ENCODE results near the gene OR51F2.
"Not testable (repeated sequence)": the region's sequence is repeated elsewhere in the genome, so short reads cannot be mapped to it uniquely, and the experiment has no call there.

The OR51F2 gene

DNA sequence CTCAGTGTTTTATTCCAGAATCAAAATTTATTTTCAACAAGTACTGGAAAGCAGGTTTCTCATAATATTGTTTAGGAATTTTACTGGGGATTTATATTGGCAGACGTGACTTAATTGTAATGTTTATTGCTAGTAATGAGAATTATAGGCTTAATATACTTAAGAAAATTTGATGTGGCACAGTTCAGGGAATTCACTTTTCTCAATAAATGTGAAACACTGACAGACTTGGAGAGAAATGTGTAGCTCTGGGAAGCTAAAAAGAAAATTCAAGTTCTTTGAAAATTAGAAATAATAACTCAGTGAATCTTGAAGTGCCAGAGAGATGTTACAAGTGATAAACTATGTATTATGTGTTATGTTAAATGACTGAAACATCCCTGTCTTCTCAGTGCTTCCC, at the start of gene OR51F2:
Gene OR51F2, plus strand, starts transcription at position 301 of the 400 bp plus-strand sequence. CDS start 101 bp downstream, outside the sequence.
- no peak for DNase-seq (ENCODE audit: low read depth)

DNA sequence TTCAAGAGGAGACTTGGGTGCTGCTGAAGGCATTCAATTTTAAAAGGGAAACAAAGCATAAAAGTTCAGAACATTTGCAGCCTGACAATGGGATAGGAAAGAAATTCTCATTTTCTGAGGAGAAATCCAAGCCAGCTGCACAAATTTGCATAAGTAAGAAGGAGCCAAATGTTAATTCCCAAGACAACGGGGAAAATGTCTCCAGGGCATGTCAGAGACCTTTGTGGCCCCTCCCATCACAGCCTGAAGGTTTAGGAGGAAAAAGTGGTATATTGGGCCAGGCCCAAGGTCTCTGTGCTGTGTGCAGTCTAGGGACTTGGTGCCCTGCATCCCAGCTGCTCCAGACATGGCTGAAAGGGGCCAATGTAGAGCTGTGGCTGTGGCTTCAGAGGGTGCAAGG, 38.7 kb upstream of the OR51F2 start:
- DNase-seq (ENCODE audit: low read depth): no peak

DNA sequence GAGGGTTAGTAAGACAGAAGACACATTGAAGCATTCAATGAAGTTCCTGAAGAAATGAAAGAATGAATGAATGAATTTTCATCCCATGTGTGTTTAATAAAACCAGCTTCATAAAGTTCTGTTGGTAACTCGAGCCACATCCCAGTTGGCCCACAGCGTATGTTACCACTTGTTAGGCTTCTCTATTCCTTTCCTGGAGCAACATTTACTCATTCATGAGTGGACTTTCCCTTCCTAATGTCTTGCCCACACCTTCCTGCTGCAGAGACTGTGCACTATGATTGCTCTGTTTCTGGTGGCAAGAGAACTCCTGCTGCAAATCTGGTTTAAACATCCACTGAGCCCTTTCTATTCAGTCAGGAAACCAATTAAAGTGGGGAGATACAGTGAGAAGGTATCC, 23.9 kb upstream of the OR51F2 start:
- no peak for DNase-seq (ENCODE audit: low read depth)

DNA sequence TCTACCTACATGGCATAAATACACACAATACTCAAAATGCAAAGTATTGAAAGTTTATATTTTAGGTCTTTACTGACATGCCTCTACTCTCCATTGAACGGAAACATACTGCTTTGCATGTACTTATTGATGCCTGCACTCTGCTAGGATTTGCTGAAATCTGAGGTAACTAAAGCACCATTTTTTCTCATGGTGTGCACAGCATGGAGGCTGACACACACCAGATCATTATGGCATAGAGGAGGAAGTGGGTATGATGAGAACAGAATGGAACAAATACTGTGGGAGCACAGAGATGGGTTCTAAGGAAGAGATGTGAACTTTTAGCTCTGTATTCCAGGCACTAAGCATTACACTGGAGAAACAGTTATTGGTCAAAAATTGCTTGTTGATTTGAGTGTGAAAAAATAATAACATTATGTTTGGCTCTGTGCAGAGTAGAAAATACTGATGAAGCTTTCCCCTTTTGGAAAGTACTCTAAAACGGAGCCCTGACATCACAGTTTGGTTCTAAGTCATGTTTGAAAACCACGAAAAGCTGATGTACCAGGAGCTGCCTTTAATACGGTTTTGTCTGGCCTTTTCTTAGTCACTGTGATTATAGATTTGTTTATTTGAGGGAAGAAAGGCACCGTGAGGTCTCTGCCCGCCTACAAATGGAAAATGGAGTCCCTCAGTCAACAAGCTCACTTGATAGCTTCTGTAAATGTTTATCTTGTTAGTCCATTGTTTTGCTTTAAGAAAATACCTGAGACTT, 22.5 kb upstream of the OR51F2 start:
- DNase-seq (ENCODE audit: low read depth): no peak

GRCh38 chr11:4801316-4801715, 19.8 kb upstream of the OR51F2 start:
- not testable (repeated sequence) for DNase-seq (ENCODE audit: low read depth)

GRCh38 chr11:4804280-4804679, 16.8 kb upstream of the OR51F2 start, which contains the start of gene OR52R1:
TSS of gene OR52R1 (minus strand) at chr11:4804380. CDS start at chr11:4804380, 0 bp downstream.
- no peak for DNase-seq (ENCODE audit: low read depth)

GRCh38 chr11:4808476-4808875, 12.6 kb upstream of the OR51F2 start:
- DNase-seq (ENCODE audit: low read depth): no peak

- no peak for DNase-seq (ENCODE audit: low read depth)
Observed at GRCh38 chr11:4809246-4809645, 11.9 kb upstream of the OR51F2 start.

DNA sequence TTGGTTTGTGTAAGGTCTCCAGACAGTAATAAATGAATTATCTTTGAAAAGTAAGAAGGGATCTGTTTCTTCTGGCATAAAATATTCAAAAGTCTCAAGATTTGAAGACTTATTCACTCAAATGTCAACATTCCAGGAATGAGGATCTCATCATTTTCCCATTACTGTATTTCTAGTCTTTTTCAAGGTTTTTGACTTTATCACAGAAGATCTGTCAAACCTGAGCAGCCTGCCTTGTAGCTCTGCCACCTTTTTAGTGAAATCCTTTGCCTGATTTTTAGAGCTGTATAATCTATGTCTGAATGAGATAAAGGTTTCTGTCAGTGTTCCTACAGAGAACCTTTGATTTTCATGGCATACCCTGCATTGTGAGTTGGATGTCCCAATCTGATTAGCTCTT, 4.0 kb downstream of the OR51F2 start:
- DNase-seq (ENCODE audit: low read depth): no peak

GRCh38 chr11:4826425-4826824, 5.3 kb downstream of the OR51F2 start:
- DNase-seq (ENCODE audit: low read depth): no peak

DNA sequence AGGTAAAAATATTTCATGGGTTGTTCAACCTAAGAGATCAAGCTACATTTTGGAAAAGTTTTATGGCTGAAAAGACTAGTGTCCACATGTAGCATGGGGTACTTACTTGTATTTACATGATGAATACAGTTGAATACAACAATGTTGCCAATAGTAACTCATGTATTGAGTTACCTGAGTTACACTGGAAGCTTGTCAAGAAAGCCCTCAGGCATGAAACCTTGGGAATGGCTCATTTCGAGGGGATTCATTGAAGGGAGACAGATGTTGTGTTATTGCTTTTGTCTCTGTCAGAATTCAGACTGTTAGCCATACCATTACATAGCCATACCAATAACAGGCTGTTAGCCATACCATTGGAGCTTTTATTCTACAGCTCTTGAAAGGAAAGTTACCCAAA, 9.2 kb downstream of the OR51F2 start:
- DNase-seq (ENCODE audit: low read depth): no peak

GRCh38 chr11:4830909-4831308, 9.8 kb downstream of the OR51F2 start:
- DNase-seq (ENCODE audit: low read depth): no peak

DNA sequence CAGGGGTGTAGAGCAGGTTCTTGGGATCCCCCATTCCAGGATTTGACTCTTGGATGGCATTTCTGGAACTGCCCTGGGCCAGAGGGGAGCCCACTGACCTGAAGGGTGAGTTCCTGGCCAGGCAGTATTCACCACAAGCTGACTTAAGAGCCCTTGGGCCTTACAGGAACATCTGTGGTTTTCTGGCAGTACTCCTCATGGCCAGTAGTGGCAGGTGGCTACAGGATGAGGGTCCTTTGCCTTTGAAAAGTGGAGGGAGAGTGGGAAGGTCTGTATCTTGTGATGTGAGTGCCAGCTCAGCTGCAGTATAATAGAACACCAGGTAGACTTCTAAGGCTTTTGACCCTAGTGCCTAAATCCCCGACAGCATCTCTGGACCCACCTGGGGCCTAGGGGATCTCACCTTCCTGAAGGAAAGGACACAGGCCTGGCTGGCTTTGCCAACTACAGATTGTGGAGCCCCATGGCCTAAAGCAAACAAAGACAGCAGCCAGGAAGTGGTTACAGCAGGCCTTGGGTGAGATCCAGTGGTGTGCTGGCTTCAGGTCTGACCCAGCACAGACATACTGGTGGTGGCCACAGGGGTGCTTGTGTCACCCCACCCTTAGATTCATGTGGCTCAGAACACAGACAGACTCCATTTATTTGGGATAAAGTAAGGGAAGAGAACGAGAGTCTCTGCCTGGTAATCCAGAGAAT, 18.9 kb downstream of the OR51F2 start:
- no peak for DNase-seq (ENCODE audit: low read depth)

- no peak for DNase-seq (ENCODE audit: low read depth)
Observed at GRCh38 chr11:4848908-4849532, 27.9 kb downstream of the OR51F2 start, which contains the start of gene OR51S1. TSS of gene OR51S1 (minus strand) at chr11:4849208. CDS start at chr11:4849208, 0 bp downstream.

DNA sequence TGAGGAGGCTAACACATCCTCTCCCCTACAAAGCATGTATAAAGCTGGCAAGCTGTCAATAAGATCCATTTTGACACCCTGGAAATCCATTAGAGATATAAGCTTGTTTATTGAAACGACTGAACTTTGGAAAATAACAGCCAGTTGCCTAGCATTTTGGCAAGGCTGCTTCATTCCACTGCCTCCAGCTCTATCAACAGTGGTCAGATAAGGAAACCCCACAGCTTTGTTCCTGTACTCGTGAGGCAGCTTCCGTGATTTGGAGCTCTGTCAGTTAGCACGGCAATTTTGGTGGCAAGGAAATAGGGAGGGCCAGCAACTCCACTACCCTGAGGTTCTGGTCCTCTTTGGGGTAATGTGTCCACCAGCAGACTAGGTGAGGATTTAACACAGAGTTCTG, 29.9 kb downstream of the OR51F2 start:
- DNase-seq (ENCODE audit: low read depth): no peak

DNA sequence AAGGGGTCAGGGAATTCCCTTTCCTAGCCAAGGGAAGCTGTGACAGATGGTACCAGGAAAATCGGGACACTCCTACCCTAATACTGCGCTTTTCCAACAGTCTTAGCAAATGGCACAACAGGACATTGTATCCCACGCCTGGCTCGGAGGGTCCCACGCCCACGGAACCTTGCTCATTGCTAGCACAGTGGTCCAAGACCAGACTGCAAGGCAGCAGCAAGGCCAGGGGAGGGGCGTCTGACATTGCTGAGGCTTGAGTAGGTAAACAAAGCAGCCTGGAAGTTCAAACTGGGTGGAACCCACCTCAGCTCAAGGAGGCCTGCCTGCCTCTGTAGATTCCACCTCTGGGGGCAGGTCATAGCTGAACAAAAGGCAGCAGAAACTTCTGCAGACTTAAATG, 33.2 kb downstream of the OR51F2 start:
- DNase-seq (ENCODE audit: low read depth): not testable (repeated sequence)

GRCh38 chr11:4862447-4863236, 41.5 kb downstream of the OR51F2 start:
- DNase-seq (ENCODE audit: low read depth): no peak

- DNase-seq (ENCODE audit: low read depth): no peak
Observed at GRCh38 chr11:4863876-4864275, 42.8 kb downstream of the OR51F2 start.

DNA sequence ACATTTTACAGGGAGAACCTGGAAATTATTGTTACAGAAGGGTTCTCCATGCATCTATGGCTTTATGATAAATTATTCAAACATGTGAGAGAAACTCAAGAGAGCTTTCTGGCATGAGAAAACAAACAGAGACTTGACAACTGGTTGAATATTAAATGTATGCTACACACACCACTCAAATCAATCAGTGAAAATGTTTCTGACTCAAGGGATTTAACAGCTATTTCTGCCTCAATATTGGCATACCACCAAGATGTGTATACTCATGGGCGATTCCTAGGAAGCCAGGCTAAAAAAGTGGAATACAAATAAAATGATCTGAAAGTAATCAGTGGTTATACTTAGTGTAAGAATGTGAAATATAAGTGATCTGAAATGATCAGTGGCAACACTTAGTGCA, 44.7 kb downstream of the OR51F2 start:
- no peak for DNase-seq (ENCODE audit: low read depth)

Data from fibroblast of the conjunctiva (primary cell).